H9 (cell line): ENCODE data around the gene ZNF768. TPM values are rescaled to one million over a fixed set of nuclear protein-coding genes. Genes with fewer than 3 reads are reported as not detected.

Experiments
- DNase-seq: peaks from one replicate; pipeline ENCODE4 v3.0.0-alpha.2; 2017
- H2AFZ ChIP-seq: one replicate; pipeline ENCODE4 v1.6.1; 2013; ENCODE audit warnings: mild to moderate bottlenecking, low read length, control low read depth, moderate library complexity
- H2AK5ac ChIP-seq: 2 replicates; pipeline ENCODE4 v1.6.1; 2013; ENCODE audit warnings: low read length, control low read depth, mixed read lengths; ENCODE audit not compliant: insufficient read length
- H2BK120ac ChIP-seq: one replicate; pipeline ENCODE4 v1.6.1; 2013; ENCODE audit warnings: low read depth, mild to moderate bottlenecking, low read length, control low read depth, inconsistent platforms; ENCODE audit not compliant: poor library complexity, severe bottlenecking
- H2BK12ac ChIP-seq: 2 replicates; pipeline ENCODE4 v1.6.1; 2013; ENCODE audit warnings: low read length, control low read depth, mixed read lengths, low read depth; ENCODE audit not compliant: insufficient read length
- H2BK15ac ChIP-seq: 2 replicates; pipeline ENCODE4 v1.6.1; 2013; ENCODE audit warnings: low read depth, low read length, control low read depth
- H2BK20ac ChIP-seq: one replicate; pipeline ENCODE4 v1.6.1; 2013; ENCODE audit warnings: low read depth, mild to moderate bottlenecking, low read length, control low read depth, inconsistent platforms; ENCODE audit not compliant: poor library complexity, severe bottlenecking
- H2BK5ac ChIP-seq: 2 replicates; pipeline ENCODE4 v1.6.1; 2013; ENCODE audit warnings: low read length, control low read depth, mixed read lengths; ENCODE audit not compliant: insufficient read length
- H3K14ac ChIP-seq: 2 replicates; pipeline ENCODE4 v1.6.1; 2013; ENCODE audit warnings: low read length, control low read depth; ENCODE audit not compliant: insufficient read depth
- H3K18ac ChIP-seq: 2 replicates; pipeline ENCODE4 v1.6.1; 2013; ENCODE audit warnings: low read depth, mild to moderate bottlenecking, mixed read lengths, low read length, control low read depth; ENCODE audit not compliant: insufficient read length
- H3K23ac ChIP-seq: 2 replicates; pipeline ENCODE4 v1.6.1; 2013; ENCODE audit warnings: low read length, control low read depth, mixed read lengths, low read depth; ENCODE audit not compliant: insufficient read length
- H3K23me2 ChIP-seq: 2 replicates; pipeline ENCODE4 v1.6.1; 2013; ENCODE audit warnings: low read depth, mild to moderate bottlenecking, mixed read lengths, low read length, control low read depth; ENCODE audit not compliant: insufficient read length, poor library complexity, severe bottlenecking
- H3K27ac ChIP-seq: 2 replicates; pipeline ENCODE4 v1.5.1; 2013; ENCODE audit warnings: low read length, control low read depth, mixed read lengths, low read depth; ENCODE audit not compliant: insufficient read length
- H3K27me3 ChIP-seq: 2 replicates; pipeline ENCODE4 v1.6.1; 2013; ENCODE audit warnings: low read length, control low read depth, inconsistent platforms; ENCODE audit not compliant: insufficient read depth
- H3K4ac ChIP-seq: 2 replicates; pipeline ENCODE4 v1.6.1; 2013; ENCODE audit warnings: low read depth, mild to moderate bottlenecking, control low read depth, inconsistent platforms, low read length, moderate library complexity
- H3K4me1 ChIP-seq: 2 replicates; pipeline ENCODE4 v1.6.1; 2013; ENCODE audit warnings: low read length, control low read depth, inconsistent platforms; ENCODE audit not compliant: insufficient read depth
- H3K4me2 ChIP-seq: 2 replicates; pipeline ENCODE4 v1.6.1; 2013; ENCODE audit warnings: low read length, control low read depth, mixed read lengths; ENCODE audit not compliant: insufficient read length, insufficient read depth
- H3K56ac ChIP-seq: 2 replicates; pipeline ENCODE4 v1.6.1; 2013; ENCODE audit warnings: low read depth, mild to moderate bottlenecking, mixed read lengths, low read length, control low read depth; ENCODE audit not compliant: insufficient read length
- H3K79me1 ChIP-seq: 2 replicates; pipeline ENCODE4 v1.6.1; 2013; ENCODE audit warnings: low read depth, mild to moderate bottlenecking, moderate library complexity, low read length, control low read depth, inconsistent platforms; ENCODE audit not compliant: insufficient read depth, poor library complexity, severe bottlenecking
- H3K79me2 ChIP-seq: 2 replicates; pipeline ENCODE4 v1.6.1; 2013; ENCODE audit warnings: low read length, control low read depth, inconsistent platforms; ENCODE audit not compliant: insufficient read depth
- H3K9ac ChIP-seq: 2 replicates; pipeline ENCODE4 v1.6.1; 2013; ENCODE audit warnings: low read length, control low read depth, mixed read lengths; ENCODE audit not compliant: insufficient read length; ENCODE audit errors: extremely low read depth
- H3K9me3 ChIP-seq: one replicate; pipeline ENCODE4 v1.6.1; 2013; ENCODE audit warnings: low read depth, low read length, inconsistent platforms; ENCODE audit not compliant: control insufficient read depth
- H3T11ph ChIP-seq: one replicate; pipeline ENCODE4 v1.6.1; 2013; ENCODE audit warnings: mild to moderate bottlenecking, low read length, control low read depth, inconsistent platforms
- H4K20me1 ChIP-seq: one replicate; pipeline ENCODE4 v1.6.1; 2013; ENCODE audit not compliant: control insufficient read depth, insufficient read length, insufficient read depth
- H4K5ac ChIP-seq: 2 replicates; pipeline ENCODE4 v1.6.1; 2013; ENCODE audit warnings: low read depth, mild to moderate bottlenecking, mixed read lengths, low read length, control low read depth; ENCODE audit not compliant: insufficient read length
- H4K8ac ChIP-seq: replicated peaks from 2 replicates; pipeline ENCODE4 v1.6.1; 2013; ENCODE audit warnings: low read length, control low read depth, mixed read lengths, low read depth; ENCODE audit not compliant: insufficient read length
- H4K91ac ChIP-seq: 2 replicates; pipeline ENCODE4 v1.6.1; 2013; ENCODE audit warnings: low read depth, mild to moderate bottlenecking, moderate library complexity, mixed read lengths, low read length, control low read depth; ENCODE audit not compliant: insufficient read length
- H3K27ac Mint-ChIP-seq, 3 experiments: 2 replicates in 2 of 3; 3 replicates in 1 of 3; pipeline ENCODE4 v1.8.0; 2020 to 2021; ENCODE audit warnings: mixed read lengths in 3 of 3, mild to moderate bottlenecking in 1 of 3, moderate library complexity in 1 of 3
- H3K27me3 Mint-ChIP-seq: 2 replicates; pipeline ENCODE4 v1.8.0; 2021; ENCODE audit warnings: low read depth, mild to moderate bottlenecking, moderate library complexity, mixed read lengths
- H3K36me3 Mint-ChIP-seq, 3 experiments: 2 replicates in 2 of 3; 3 replicates in 1 of 3; pipeline ENCODE4 v1.8.0; 2020 to 2021; ENCODE audit warnings: low read depth in 3 of 3, mixed read lengths in 3 of 3; ENCODE audit not compliant: insufficient read depth in 1 of 3
- H3K4me1 Mint-ChIP-seq, 2 experiments: 2 replicates each; pipeline ENCODE4 v1.8.0; 2020; ENCODE audit warnings: mixed read lengths in 2 of 2
- H3K4me3 Mint-ChIP-seq, 2 experiments: 2 replicates in 1 of 2; 3 replicates in 1 of 2; pipeline ENCODE4 v1.8.0; 2020 to 2021; ENCODE audit warnings: mild to moderate bottlenecking in 2 of 2, mixed read lengths in 2 of 2, moderate library complexity in 1 of 2
- H3K9me3 Mint-ChIP-seq, 2 experiments: 2 replicates in 1 of 2; 3 replicates in 1 of 2; pipeline ENCODE4 v1.8.0; 2020; ENCODE audit warnings: mild to moderate bottlenecking in 2 of 2, mixed read lengths in 2 of 2, moderate library complexity in 1 of 2
- CTCF ChIP-seq: fragments of 200-600 bp; sonication (generic); conservative IDR thresholded peaks from 3 replicates; pipeline ENCODE4 v1.8.0; 2021; ENCODE audit warnings: antibody characterized with exemption, mild to moderate bottlenecking
- WGBS: extraction: QIAGEN DNeasy Blood & Tissue Kit; methylation state at CpG from one replicate; pipeline ENCODE4 v1.1.7; 2013; ENCODE audit warnings: missing lambda C conversion rate, low lambda C conversion rate, mixed read lengths; ENCODE audit not compliant: insufficient read length; ENCODE audit errors: extremely low coverage; 5-methylcytosine and 5-hydroxymethylcytosine counted together
- total RNA-seq: library from RNA; stranded (reverse); gene quantifications from 2 replicates; pipeline ENCODE4 v1.2.1, GENCODE V29; 2021

Gene ZNF768
- total RNA-seq, 1 experiment from 2014 or later: 40.0 TPM

GRCh38 chr16:30521476-30521872 lies 4.9 kb downstream of the ZNF768 start:
- no peak overlapping the region for H4K91ac ChIP-seq
- no peak overlapping the region for H3K18ac ChIP-seq
- no peak overlapping the region for H2AK5ac ChIP-seq
- H3T11ph ChIP-seq: no peak overlapping the region
- no peak overlapping the region for H3K14ac ChIP-seq
- H2BK15ac ChIP-seq: no peak overlapping the region
- no peak overlapping the region for H3K9ac ChIP-seq
- H3K4me1 ChIP-seq: no peaks in the 10 kb centered on the region
- WGBS: no CpG with 5 or more reads among the region's 7 CpGs
- TF ChIP-seq CTCF: no peak
- no peaks in the 10 kb centered on the region for H3K27me3 ChIP-seq
- Mint-ChIP-seq H3K4me1 (peaks cover 3% of the 10 kb centered on the region in 2 experiments), H3K36me3 (peaks cover 0 to 13% (median 9%) of the 10 kb centered on the region in 3 experiments; a peak in 5 of 7 replicates), H3K9me3 (no peaks in the 10 kb centered on the region), H3K4me3 (no peak overlapping the region), H3K27me3 (peaks cover 2% of the 10 kb centered on the region; the same call in 1 of the 2 replicates), H3K27ac (no peak overlapping the region)
- no peak overlapping the region for H2BK12ac ChIP-seq
- H3K79me2 ChIP-seq: no peaks in the 10 kb centered on the region
- H3K23ac ChIP-seq: no peak overlapping the region
- no peak overlapping the region for H2BK5ac ChIP-seq
- no peak overlapping the region for H2BK120ac ChIP-seq
- no peak overlapping the region for H2AFZ ChIP-seq
- H3K79me1 ChIP-seq: no peaks in the 10 kb centered on the region
- H3K23me2 ChIP-seq: peaks cover 6% of the 10 kb centered on the region
- H4K20me1 ChIP-seq: no peaks in the 10 kb centered on the region
- no peak overlapping the region for H4K8ac ChIP-seq
- no peak overlapping the region for H3K27ac ChIP-seq
- H3K4me2 ChIP-seq: no peak overlapping the region
- no peak overlapping the region for H2BK20ac ChIP-seq
- H3K56ac ChIP-seq: no peak overlapping the region
- DNase-seq: no peak
- no peak overlapping the region for H4K5ac ChIP-seq
- H3K9me3 ChIP-seq: no peaks in the 10 kb centered on the region
- no peak overlapping the region for H3K4ac ChIP-seq
